Naive thymus-derived CD4-positive, alpha-beta T cell (primary cell): ENCODE data around the gene SLC1A4. TPM values are rescaled to one million over a fixed set of nuclear protein-coding genes. Genes with fewer than 3 reads are reported as not detected.
A peak's percentile ranks its signal among the peaks of the same experiment; 100 is the strongest.
"Not testable (repeated sequence)": the region's sequence is repeated elsewhere in the genome, so short reads cannot be mapped to it uniquely, and the experiment has no call there.

Experiments used
- ATAC-seq: fragments of 150-1000 bp; cut with Tn5 transposase; 2 replicates; pipeline ENCODE4 v1.10.0; 2021; ENCODE audit warnings: mild to moderate bottlenecking, moderate library complexity
- CTCF ChIA-PET: fragments of 350-600 bp; sonication (Branson Sonifier 250); formaldehyde crosslinking; loops from one replicate; lab custom pipeline; 2021; ENCODE audit warnings: antibody characterized with exemption; lab: Charles Lee
- POLR2A ChIA-PET: fragments of 350-600 bp; sonication (Branson Sonifier 250); formaldehyde crosslinking; loops from one replicate; lab custom pipeline; 2021; ENCODE audit warnings: antibody characterized with exemption, inconsistent platforms; lab: Charles Lee
- DNase-seq, 9 donors: peaks; one replicate each; pipeline versions ENCODE4 v3.0.0 to v3.0.0-alpha.2; 2020 to 2022; ENCODE audit warnings: mixed read lengths in 1 of 9
- H3K27ac ChIP-seq: one replicate; pipeline ENCODE4 v1.7.0; 2013; ENCODE audit warnings: mild to moderate bottlenecking, low read depth, low read length, moderate library complexity
- H3K27me3 ChIP-seq, 2 donors: one replicate each; pipeline ENCODE4 v1.7.0; 2013; ENCODE audit warnings: low read length in 2 of 2, mild to moderate bottlenecking in 2 of 2, moderate library complexity in 2 of 2; ENCODE audit not compliant: control insufficient read depth in 2 of 2, insufficient read depth in 2 of 2
- H3K36me3 ChIP-seq, 3 experiments: 1 replicate in 2 of 3; 2 replicates in 1 of 3; pipeline ENCODE4 v1.7.0; 2013; ENCODE audit warnings: low read length in 3 of 3, mild to moderate bottlenecking in 3 of 3, moderate library complexity in 1 of 3; ENCODE audit not compliant: insufficient read depth in 3 of 3, control insufficient read depth in 2 of 3
- H3K4me1 ChIP-seq, 2 donors: one replicate each; pipeline ENCODE4 v1.7.0; 2013; ENCODE audit warnings: low read length in 2 of 2, mild to moderate bottlenecking in 2 of 2, moderate library complexity in 1 of 2; ENCODE audit not compliant: control insufficient read depth in 2 of 2, insufficient read depth in 2 of 2
- H3K4me3 ChIP-seq: 2 replicates; pipeline ENCODE4 v1.7.0; 2013; ENCODE audit warnings: mild to moderate bottlenecking, low read length
- H3K9me3 ChIP-seq, 3 experiments: 1 replicate in 2 of 3; 2 replicates in 1 of 3; pipeline ENCODE4 v1.7.0; 2013; ENCODE audit warnings: low read length in 3 of 3; ENCODE audit not compliant: control insufficient read depth in 2 of 3
- H3K27ac Mint-ChIP-seq, 9 donors: one replicate each; pipeline ENCODE4 v1.8.0; 2020 to 2022; ENCODE audit warnings: mixed read lengths in 9 of 9, mild to moderate bottlenecking in 8 of 9, moderate library complexity in 5 of 9, inconsistent platforms in 2 of 9
- H3K27me3 Mint-ChIP-seq, 5 donors: one replicate each; pipeline ENCODE4 v1.8.0; 2021 to 2022; ENCODE audit warnings: mixed read lengths in 5 of 5, mild to moderate bottlenecking in 1 of 5
- H3K36me3 Mint-ChIP-seq, 5 donors: one replicate each; pipeline ENCODE4 v1.8.0; 2020 to 2022; ENCODE audit warnings: mixed read lengths in 5 of 5, mild to moderate bottlenecking in 3 of 5, inconsistent platforms in 1 of 5
- H3K4me1 Mint-ChIP-seq, 7 donors: one replicate each; pipeline ENCODE4 v1.8.0; 2020 to 2022; ENCODE audit warnings: mixed read lengths in 7 of 7, mild to moderate bottlenecking in 3 of 7, inconsistent platforms in 1 of 7
- H3K4me3 Mint-ChIP-seq, 10 donors: one replicate each; pipeline ENCODE4 v1.8.0; 2020 to 2022; ENCODE audit warnings: mild to moderate bottlenecking in 10 of 10, mixed read lengths in 10 of 10, moderate library complexity in 6 of 10, inconsistent platforms in 2 of 10
- H3K9me3 Mint-ChIP-seq, 11 donors: one replicate each; pipeline ENCODE4 v1.8.0; 2020 to 2022; ENCODE audit warnings: mixed read lengths in 11 of 11, mild to moderate bottlenecking in 4 of 11, inconsistent platforms in 1 of 11, moderate library complexity in 1 of 11
- intact Hi-C, 2 donors: fragments of 100-400 bp; cut with micrococcal nuclease; formaldehyde crosslinking; loops; one replicate each; pipeline ENCODE4 v1.15.1; 2023
- polyA plus RNA-seq, 2 donors: library from polyadenylated mRNA; unstranded; fragments of 300-500 nt; fragmentation: Illumina TruSeq; gene quantifications; one replicate each; pipeline ENCODE4 v1.2.3, GENCODE V29; 2021
- total RNA-seq, 6 experiments: library from RNA in 5 of 6; stranded (reverse) in 5 of 6; gene quantifications; 1 replicate in 5 of 6; 2 replicates in 1 of 6; pipeline ENCODE4 v1.2.3 and lab custom pipeline; 2021 to 2026

SLC1A4 gene
- total and polyA plus RNA-seq, 7 experiments from 2014 or later, result 0.33 to 34.5 (median 1.8) TPM; not detected in 1

GRCh38 chr2:65030476-65031332 lies 41.5 kb downstream of the SLC1A4 start:
- Mint-ChIP-seq H3K4me1 (peaks cover 24 to 33% (median 27%) of the 10 kb centered on the region in 7 donors), H3K4me3 (peak overlapping the region; percentile 1 to 80 (median 73)), H3K27ac (peak overlapping the region in 8 of 9 donors; percentile 72 to 94 (median 84)), H3K27me3 (no peaks in the 10 kb centered on the region), H3K36me3 (peaks cover 0 to 9% (median 0%) of the 10 kb centered on the region in 5 donors), H3K9me3 (no peaks in the 10 kb centered on the region)
- ATAC-seq (no peak), DNase-seq (no peak)
- ChIA-PET POLR2A (no interaction called here), CTCF (interaction anchor here (0.6 to 1.7 kb wide), 6 partner anchors 10 to 113 kb away, joined by 3 to 7 read pairs (median 4); no protein-coding TSS in a partner anchor)
- H3K9me3 ChIP-seq, result no peaks in the 10 kb centered on the region
- H3K4me1 ChIP-seq, result peaks cover 17 to 23% of the 10 kb centered on the region in 2 donors
- peak overlapping the region; percentile 65 for H3K27ac ChIP-seq
- H3K4me3 ChIP-seq, result peak overlapping the region; percentile 12
- intact Hi-C loops, result no loop called here
- no peaks in the 10 kb centered on the region for H3K27me3 ChIP-seq
- H3K36me3 ChIP-seq, result no peaks in the 10 kb centered on the region

- peaks cover 17 to 23% of the 10 kb centered on the region in 2 donors for H3K4me1 ChIP-seq
- Mint-ChIP-seq H3K4me3 (peak overlapping the region; percentile 36 to 80 (median 73)), H3K27me3 (no peaks in the 10 kb centered on the region), H3K4me1 (peaks cover 23 to 30% (median 26%) of the 10 kb centered on the region in 7 donors), H3K27ac (peak overlapping the region in 8 of 9 donors; percentile 72 to 94 (median 84)), H3K36me3 (peaks cover 0 to 4% (median 0%) of the 10 kb centered on the region in 5 donors), H3K9me3 (no peaks in the 10 kb centered on the region)
- peak in 6 of 9 donors; percentile 22 to 33 (median 28) for DNase-seq
- no peaks in the 10 kb centered on the region for H3K27me3 ChIP-seq
- ChIA-PET POLR2A (no interaction called here), CTCF (interaction anchor here (0.9 to 1.7 kb wide), 8 partner anchors 9 to 114 kb away, joined by 3 to 7 read pairs (median 4); no protein-coding TSS in a partner anchor)
- peak; percentile 46 for ATAC-seq
- intact Hi-C loops, result no loop called here
- no peaks in the 10 kb centered on the region for H3K9me3 ChIP-seq
- no peaks in the 10 kb centered on the region for H3K36me3 ChIP-seq
- H3K4me3 ChIP-seq, result peak overlapping the region; percentile 12
- H3K27ac ChIP-seq, result peak overlapping the region; percentile 65
Measured at GRCh38 chr2:65031341-65032018, 42.3 kb downstream of the SLC1A4 start.

GRCh38 chr2:65032019-65032975 lies 43.1 kb downstream of the SLC1A4 start:
- ChIA-PET POLR2A (interaction anchor here (0.5 kb wide), 2 partner anchors 8 to 98 kb away, joined by 3 read pairs; partner anchors contain the start of gene RAB1A), CTCF (interaction anchor here (0.9 to 1.7 kb wide), 6 partner anchors 8 to 115 kb away, joined by 3 to 7 read pairs (median 4); no protein-coding TSS in a partner anchor)
- Histone ChIP-seq H3K4me1 (peaks cover 17 to 23% of the 10 kb centered on the region in 2 donors), H3K27ac (peak overlapping the region; percentile 65), H3K9me3 (no peaks in the 10 kb centered on the region), H3K36me3 (no peaks in the 10 kb centered on the region), H3K27me3 (no peaks in the 10 kb centered on the region), H3K4me3 (peak overlapping the region; percentile 12)
- peak; percentile 28 for ATAC-seq
- DNase-seq, result no peak
- Mint-ChIP-seq H3K27me3 (no peaks in the 10 kb centered on the region), H3K9me3 (no peaks in the 10 kb centered on the region), H3K4me1 (peaks cover 23 to 30% (median 26%) of the 10 kb centered on the region in 7 donors), H3K36me3 (peaks cover 0 to 4% (median 0%) of the 10 kb centered on the region in 5 donors), H3K4me3 (peak overlapping the region; percentile 36 to 80 (median 73)), H3K27ac (peak overlapping the region in 8 of 9 donors; percentile 72 to 94 (median 84))
- intact Hi-C loops, result no loop called here

- Histone ChIP-seq H3K27ac (no peak overlapping the region), H3K4me3 (no peak overlapping the region), H3K27me3 (no peaks in the 10 kb centered on the region), H3K36me3 (no peaks in the 10 kb centered on the region), H3K9me3 (no peaks in the 10 kb centered on the region), H3K4me1 (peaks cover 17 to 23% of the 10 kb centered on the region in 2 donors)
- H3K9me3 Mint-ChIP-seq, result no peaks in the 10 kb centered on the region
- H3K27ac Mint-ChIP-seq, result peak overlapping the region in 2 of 9 donors; percentile 32 to 64
- peaks cover 23 to 30% (median 28%) of the 10 kb centered on the region in 7 donors for H3K4me1 Mint-ChIP-seq
- DNase-seq (peak in 2 of 9 donors; percentile 20 to 25), ATAC-seq (peak; percentile 28)
- POLR2A ChIA-PET, result no interaction called here
- peaks cover 0 to 3% (median 0%) of the 10 kb centered on the region in 5 donors for H3K36me3 Mint-ChIP-seq
- intact Hi-C loops, result loop anchor here in 1 of 2 donors (1.0 kb wide), 1 partner anchor 116 kb away; no protein-coding TSS in a partner anchor
- CTCF ChIA-PET, result no interaction called here
- no peak overlapping the region for H3K4me3 Mint-ChIP-seq
- no peaks in the 10 kb centered on the region for H3K27me3 Mint-ChIP-seq
Measured at GRCh38 chr2:65033178-65033577, 44.0 kb downstream of the SLC1A4 start.

GRCh38 chr2:65033667-65034066 lies 44.5 kb downstream of the SLC1A4 start:
- H3K36me3 Mint-ChIP-seq, H3K27ac ChIP-seq, H3K4me3 Mint-ChIP-seq, H3K9me3 ChIP-seq, H3K27ac Mint-ChIP-seq, CTCF ChIA-PET, H3K27me3 Mint-ChIP-seq, POLR2A ChIA-PET, H3K9me3 Mint-ChIP-seq, H3K27me3 ChIP-seq, H3K36me3 ChIP-seq, H3K4me3 ChIP-seq, DNase-seq, ATAC-seq: not testable (repeated sequence)
- H3K4me1 Mint-ChIP-seq, result peaks cover 23 to 30% (median 28%) of the 10 kb centered on the region in 7 donors
- intact Hi-C loops, result loop anchor here in 1 of 2 donors (1.0 kb wide), 1 partner anchor 116 kb away; no protein-coding TSS in a partner anchor
- peaks cover 17 to 23% of the 10 kb centered on the region in 2 donors for H3K4me1 ChIP-seq
